PC-3 (cell line): ENCODE data around the gene PDSS1. TPM values are rescaled to one million over a fixed set of nuclear protein-coding genes. Genes with fewer than 3 reads are reported as not detected.
A peak's percentile ranks its signal among the peaks of the same experiment; 100 is the strongest.

Experiments used
- ATAC-seq: fragments of 200-7000 bp; cut with Tn5 transposase; 2 replicates; pipeline ENCODE4 v1.9.1; 2020; ENCODE audit warnings: mild to moderate bottlenecking, moderate library complexity
- BruUV-seq: library from RNA; stranded (reverse); fragments of 400-500 nt; replicated peaks from 2 replicates; lab custom pipeline; 2021; lab: Mats Ljungman, UMichigan
- CTCF ChIA-PET: fragments of 300-600 bp; sonication (Branson Sonifier 250); formaldehyde crosslinking; loops from one replicate; lab custom pipeline; 2022; ENCODE audit warnings: antibody characterized with exemption; lab: Charles Lee
- POLR2A ChIA-PET: fragments of 300-600 bp; sonication (Branson Sonifier 250); formaldehyde crosslinking; loops from one replicate; lab custom pipeline; 2022; ENCODE audit warnings: antibody characterized with exemption; ENCODE audit not compliant: unreplicated experiment; lab: Charles Lee
- DNase-seq: peaks from one replicate; pipeline ENCODE4 v3.0.0-alpha.2; 2015
- H2AFZ ChIP-seq: fragments of 300-600 bp; sonication (generic); 2 replicates; pipeline ENCODE4 v1.6.0; 2016; ENCODE audit warnings: antibody characterized with exemption, low read length
- H3F3A ChIP-seq: fragments of 300-600 bp; sonication (generic); one replicate; pipeline ENCODE4 v1.6.0; 2017; ENCODE audit warnings: antibody characterized with exemption, low read length, control low read depth, mild to moderate bottlenecking; ENCODE audit not compliant: unreplicated experiment
- H3K27ac ChIP-seq: fragments of 300-600 bp; sonication (generic); 2 replicates; pipeline ENCODE4 v1.5.1; 2016; ENCODE audit warnings: mild to moderate bottlenecking, low read length
- H3K27me3 ChIP-seq: fragments of 300-600 bp; sonication (generic); 2 replicates; pipeline ENCODE4 v1.6.1; 2016; ENCODE audit warnings: low read length, mixed read lengths
- H3K36me3 ChIP-seq: fragments of 300-600 bp; sonication (generic); 2 replicates; pipeline ENCODE4 v1.6.1; 2016; ENCODE audit warnings: low read depth, mixed run types, low read length, mixed read lengths
- H3K4me1 ChIP-seq: fragments of 300-600 bp; sonication (generic); 2 replicates; pipeline ENCODE4 v1.5.1; 2016; ENCODE audit warnings: low read length; ENCODE audit not compliant: insufficient read depth
- H3K4me2 ChIP-seq: fragments of 300-600 bp; sonication (generic); 2 replicates; pipeline ENCODE4 v1.6.0; 2016; ENCODE audit warnings: low read length
- H3K4me3 ChIP-seq: fragments of 300-600 bp; sonication (generic); 2 replicates; pipeline ENCODE4 v1.5.1; 2016; ENCODE audit warnings: mild to moderate bottlenecking, low read length, mixed read lengths
- H3K79me2 ChIP-seq: fragments of 300-600 bp; sonication (generic); 2 replicates; pipeline ENCODE4 v1.6.1; 2017; ENCODE audit warnings: low read length, mixed read lengths
- H3K9ac ChIP-seq: fragments of 300-600 bp; sonication (generic); 2 replicates; pipeline ENCODE4 v1.6.0; 2016; ENCODE audit warnings: mild to moderate bottlenecking, low read length
- H3K9me2 ChIP-seq: fragments of 300-600 bp; sonication (generic); replicated peaks from 2 replicates; pipeline ENCODE4 v1.6.1; 2016; ENCODE audit warnings: mixed run types, low read length, mixed read lengths
- H3K9me3 ChIP-seq: fragments of 300-600 bp; sonication (generic); 2 replicates; pipeline ENCODE4 v1.6.1; 2016; ENCODE audit warnings: low read length, mixed read lengths
- H4K20me1 ChIP-seq: fragments of 300-600 bp; sonication (generic); 2 replicates; pipeline ENCODE4 v1.6.1; 2016; ENCODE audit warnings: low read length, mixed read lengths
- EZH2 ChIP-seq: fragments of 300-600 bp; sonication (generic); IDR thresholded peaks from one replicate; pipeline ENCODE4 v1.6.1; 2017; ENCODE audit warnings: antibody characterized with exemption, mild to moderate bottlenecking, low read length; ENCODE audit not compliant: unreplicated experiment
- EZH2phosphoT487 ChIP-seq: fragments of 300-600 bp; sonication (generic); IDR thresholded peaks from 2 replicates; pipeline ENCODE4 v1.6.1; 2018; ENCODE audit warnings: mild to moderate bottlenecking, antibody characterized with exemption, low read length, borderline replicate concordance
- intact Hi-C: fragments of 100-400 bp; cut with micrococcal nuclease; formaldehyde crosslinking; loops from 2 replicates; pipeline ENCODE4 v1.9.0; 2023
- total RNA-seq: library from RNA; depleted of rRNA; stranded (reverse); fragments of >200 nt; gene quantifications from 2 replicates; pipeline ENCODE4 v1.2.3, GENCODE V29; 2014
- TF ChIP-seq, protein P1 (sequence below): fragments of 300-600 bp; sonication (generic); conservative IDR thresholded peaks from 2 replicates; pipeline ENCODE4 v1.5.1; 2017; ENCODE audit warnings: antibody characterized with exemption, low read depth, mild to moderate bottlenecking, low read length

The PDSS1 gene
- total RNA-seq, 1 experiment from 2014 or later = 16.8 TPM

- peak overlapping the region; percentile 96 for H3K27ac ChIP-seq
- H3K36me3 ChIP-seq = no peaks in the 10 kb centered on the region
- H2AFZ ChIP-seq = no peak overlapping the region
- no peaks in the 10 kb centered on the region for H4K20me1 ChIP-seq
- CTCF ChIA-PET = no interaction called here
- peaks cover 30% of the 10 kb centered on the region for H3K4me1 ChIP-seq
- H3K4me3 ChIP-seq = no peak overlapping the region
- DNase-seq = no peak
- no peak overlapping the region for H3K9ac ChIP-seq
- ATAC-seq = no peak
- H3K4me2 ChIP-seq = peak overlapping the region; percentile 57
- peaks cover 45% of the 10 kb centered on the region for H3K79me2 ChIP-seq
- intact Hi-C loops = no loop called here
- TF ChIP-seq EZH2 (no peak), EZH2phosphoT487 (no peak)
- TF ChIP-seq, protein P1, sequence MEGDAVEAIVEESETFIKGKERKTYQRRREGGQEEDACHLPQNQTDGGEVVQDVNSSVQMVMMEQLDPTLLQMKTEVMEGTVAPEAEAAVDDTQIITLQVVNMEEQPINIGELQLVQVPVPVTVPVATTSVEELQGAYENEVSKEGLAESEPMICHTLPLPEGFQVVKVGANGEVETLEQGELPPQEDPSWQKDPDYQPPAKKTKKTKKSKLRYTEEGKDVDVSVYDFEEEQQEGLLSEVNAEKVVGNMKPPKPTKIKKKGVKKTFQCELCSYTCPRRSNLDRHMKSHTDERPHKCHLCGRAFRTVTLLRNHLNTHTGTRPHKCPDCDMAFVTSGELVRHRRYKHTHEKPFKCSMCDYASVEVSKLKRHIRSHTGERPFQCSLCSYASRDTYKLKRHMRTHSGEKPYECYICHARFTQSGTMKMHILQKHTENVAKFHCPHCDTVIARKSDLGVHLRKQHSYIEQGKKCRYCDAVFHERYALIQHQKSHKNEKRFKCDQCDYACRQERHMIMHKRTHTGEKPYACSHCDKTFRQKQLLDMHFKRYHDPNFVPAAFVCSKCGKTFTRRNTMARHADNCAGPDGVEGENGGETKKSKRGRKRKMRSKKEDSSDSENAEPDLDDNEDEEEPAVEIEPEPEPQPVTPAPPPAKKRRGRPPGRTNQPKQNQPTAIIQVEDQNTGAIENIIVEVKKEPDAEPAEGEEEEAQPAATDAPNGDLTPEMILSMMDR = no peak
- no peaks in the 10 kb centered on the region for H3K9me3 ChIP-seq
- no peaks in the 10 kb centered on the region for H3F3A ChIP-seq
- BruUV-seq = no TSS peak
- no peaks in the 10 kb centered on the region for H3K9me2 ChIP-seq
- H3K27me3 ChIP-seq = no peaks in the 10 kb centered on the region
- POLR2A ChIA-PET = no interaction called here
Observed at GRCh38 chr10:26780106-26780792, 82.7 kb downstream of the PDSS1 start.

DNA sequence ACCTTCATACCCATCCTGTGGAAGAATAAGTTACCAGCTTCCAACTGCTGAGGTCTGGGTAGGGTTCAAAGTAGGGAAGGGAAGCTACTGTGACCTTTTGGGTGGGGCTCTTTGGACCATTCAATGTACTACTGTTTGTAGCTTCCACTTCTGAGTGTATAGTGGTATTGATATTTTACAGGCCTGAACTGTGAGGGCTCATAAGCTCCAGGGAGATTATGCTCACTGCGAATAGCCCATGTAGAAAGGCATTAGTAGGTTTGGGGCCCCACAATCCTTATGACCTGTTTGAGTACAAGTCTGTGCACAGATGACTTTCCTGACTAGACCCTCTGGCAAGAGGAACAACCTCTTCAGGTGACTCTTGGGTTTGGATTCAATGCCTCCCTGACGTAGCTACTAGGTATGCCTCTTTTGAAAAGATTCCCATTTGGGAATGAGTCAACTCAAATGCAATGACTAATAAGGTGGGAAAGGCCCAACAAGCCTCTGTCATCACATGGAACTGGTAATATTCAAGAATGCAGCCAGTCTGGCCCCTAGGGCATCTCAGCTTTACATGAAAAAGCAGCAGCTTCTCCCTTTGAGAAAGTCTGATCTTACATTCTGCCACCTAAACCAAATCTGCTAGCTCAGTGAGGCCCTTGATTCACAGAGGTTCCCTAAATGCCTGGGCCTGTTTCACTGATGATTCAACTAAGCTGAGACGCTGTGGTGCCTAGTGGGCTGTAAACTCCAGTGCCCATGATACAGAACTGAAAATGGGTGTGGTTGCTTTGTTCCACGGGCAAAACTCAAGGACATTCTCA lies 83.5 kb downstream of the PDSS1 start:
- Histone ChIP-seq H3K27ac (peak overlapping the region; percentile 96), H3K27me3 (no peaks in the 10 kb centered on the region), H3K4me2 (peak overlapping the region; percentile 79), H3K4me1 (peaks cover 26% of the 10 kb centered on the region), H3K36me3 (no peaks in the 10 kb centered on the region), H3K9me3 (no peaks in the 10 kb centered on the region), H3F3A (no peaks in the 10 kb centered on the region), H3K9ac (peak overlapping the region; percentile 50), H4K20me1 (no peaks in the 10 kb centered on the region), H3K4me3 (peak overlapping the region; percentile 8; the same call in 1 of the 2 replicates), H3K79me2 (peaks cover 41% of the 10 kb centered on the region), H2AFZ (no peak overlapping the region), H3K9me2 (no peaks in the 10 kb centered on the region)
- intact Hi-C loops = no loop called here
- ChIA-PET CTCF (no interaction called here), POLR2A (no interaction called here)
- ATAC-seq = peak; percentile 93
- peak; percentile 97 for DNase-seq
- no TSS peak for BruUV-seq
- TF ChIP-seq EZH2 = no peak
- no peak for TF ChIP-seq EZH2phosphoT487
- TF ChIP-seq, protein P1 = no peak
